HEK293 (cell line): ENCODE results near the gene DIS3L2.

Experiments used
- CTCF ChIA-PET: fragments of 350-600 bp; formaldehyde crosslinking; extraction: SDS; loops from one replicate; lab custom pipeline; 2021; ENCODE audit warnings: antibody characterized with exemption; lab: Yijun Ruan, JAX
- POLR2A ChIA-PET: fragments of 300-600 bp; formaldehyde crosslinking; extraction: SDS; loops from one replicate; lab custom pipeline; 2020; ENCODE audit warnings: antibody characterized with exemption, inconsistent platforms; lab: Yijun Ruan, JAX
- H3K27ac ChIP-seq: fragments of 200-500 bp; sonication (Bioruptor generic); 2 replicates; pipeline ENCODE4 v1.5.1; 2014; ENCODE audit warnings: low read depth, low read length, control low read depth, inconsistent platforms; ENCODE audit errors: extremely low read depth
- H3K36me3 ChIP-seq, 2 experiments: fragments of 200-500 bp in 1 of 2; sonication (Bioruptor generic) in 1 of 2; 1 replicate in 1 of 2; 2 replicates in 1 of 2; pipeline ENCODE4 v1.5.1; 2014 to 2017; ENCODE audit warnings: inconsistent platforms in 2 of 2, low read length in 2 of 2; ENCODE audit not compliant: control insufficient read depth in 2 of 2, insufficient read depth in 1 of 2
- H3K4me1 ChIP-seq: fragments of 200-500 bp; sonication (Bioruptor generic); 2 replicates; pipeline ENCODE4 v1.5.1; 2014; ENCODE audit warnings: mild to moderate bottlenecking, low read length, inconsistent platforms; ENCODE audit not compliant: control insufficient read depth, insufficient read depth
- H3K4me3 ChIP-seq: 2 replicates; pipeline ENCODE4 v1.5.1; 2011; ENCODE audit warnings: low read depth, mild to moderate bottlenecking, control low read depth, low read length, moderate library complexity
- H3K9me3 ChIP-seq: fragments of 200-500 bp; sonication (Bioruptor generic); 2 replicates; pipeline ENCODE4 v1.5.1; 2014; ENCODE audit warnings: low read depth, low read length, inconsistent platforms; ENCODE audit not compliant: control insufficient read depth, insufficient read depth
- GLIS1 ChIP-seq: fragments of 450-650 bp; formaldehyde crosslinking; IDR thresholded peaks from 2 replicates; pipeline ENCODE4 v1.5.1; 2016; ENCODE audit warnings: missing biosample characterization, missing genetic modification characterization
- GLIS2 ChIP-seq: fragments of 450-650 bp; formaldehyde crosslinking; IDR thresholded peaks from 2 replicates; pipeline ENCODE4 v1.5.1; 2016; ENCODE audit warnings: missing biosample characterization, missing genetic modification characterization
- MYNN ChIP-seq: fragments of 450-650 bp; formaldehyde crosslinking; IDR thresholded peaks from 2 replicates; pipeline ENCODE4 v1.5.1; 2016; ENCODE audit warnings: missing biosample characterization, missing genetic modification characterization, borderline replicate concordance
- MZF1 ChIP-seq: fragments of 450-650 bp; formaldehyde crosslinking; IDR thresholded peaks from 2 replicates; pipeline ENCODE4 v1.5.1; 2017; ENCODE audit warnings: missing biosample characterization, missing genetic modification characterization, borderline replicate concordance
- OSR2 ChIP-seq: fragments of 450-650 bp; formaldehyde crosslinking; IDR thresholded peaks from 2 replicates; pipeline ENCODE4 v1.5.1; 2016; ENCODE audit warnings: missing biosample characterization, missing genetic modification characterization
- TRIM28 ChIP-seq: IDR thresholded peaks from 2 replicates; pipeline ENCODE4 v1.6.1; 2011; ENCODE audit warnings: low read length, control low read depth, borderline replicate concordance
- ZFHX2 ChIP-seq: fragments of 450-650 bp; formaldehyde crosslinking; conservative IDR thresholded peaks from 2 replicates; pipeline ENCODE4 v1.5.1; 2016; ENCODE audit warnings: missing biosample characterization, missing genetic modification characterization
- ZIC2 ChIP-seq: fragments of 450-650 bp; formaldehyde crosslinking; IDR thresholded peaks from 2 replicates; pipeline ENCODE4 v1.5.1; 2016; ENCODE audit warnings: missing biosample characterization, missing genetic modification characterization
- ZNF121 ChIP-seq: fragments of 450-650 bp; formaldehyde crosslinking; IDR thresholded peaks from 2 replicates; pipeline ENCODE4 v1.5.1; 2016; ENCODE audit warnings: missing biosample characterization, missing genetic modification characterization
- ZNF155 ChIP-seq: fragments of 450-650 bp; formaldehyde crosslinking; IDR thresholded peaks from 2 replicates; pipeline ENCODE4 v1.5.1; 2016; ENCODE audit warnings: missing biosample characterization, missing genetic modification characterization
- ZNF2 ChIP-seq: fragments of 450-650 bp; formaldehyde crosslinking; IDR thresholded peaks from 2 replicates; pipeline ENCODE4 v1.5.1; 2016; ENCODE audit warnings: missing biosample characterization, missing genetic modification characterization
- ZNF214 ChIP-seq: fragments of 450-650 bp; formaldehyde crosslinking; IDR thresholded peaks from 2 replicates; pipeline ENCODE4 v1.5.1; 2017; ENCODE audit warnings: missing biosample characterization, mild to moderate bottlenecking, missing genetic modification characterization, borderline replicate concordance
- ZNF366 ChIP-seq: fragments of 450-650 bp; formaldehyde crosslinking; conservative IDR thresholded peaks from 2 replicates; pipeline ENCODE4 v1.5.1; 2016; ENCODE audit warnings: missing biosample characterization, missing genetic modification characterization
- ZNF514 ChIP-seq: fragments of 450-650 bp; formaldehyde crosslinking; IDR thresholded peaks from 2 replicates; pipeline ENCODE4 v1.5.1; 2016; ENCODE audit warnings: missing biosample characterization, missing genetic modification characterization
- ZNF530 ChIP-seq: fragments of 450-650 bp; formaldehyde crosslinking; IDR thresholded peaks from 2 replicates; pipeline ENCODE4 v1.5.1; 2016; ENCODE audit warnings: low read depth, missing biosample characterization, missing genetic modification characterization
- ZNF600 ChIP-seq: fragments of 450-650 bp; formaldehyde crosslinking; IDR thresholded peaks from 2 replicates; pipeline ENCODE4 v1.5.1; 2016; ENCODE audit warnings: missing biosample characterization, missing genetic modification characterization
- ZNF623 ChIP-seq: fragments of 450-650 bp; formaldehyde crosslinking; IDR thresholded peaks from 2 replicates; pipeline ENCODE4 v1.5.1; 2016; ENCODE audit warnings: missing biosample characterization, missing genetic modification characterization
- ZNF629 ChIP-seq: fragments of 450-650 bp; formaldehyde crosslinking; IDR thresholded peaks from 2 replicates; pipeline ENCODE4 v1.5.1; 2017; ENCODE audit warnings: missing biosample characterization, missing genetic modification characterization
- TF ChIP-seq, protein P1 (sequence below): fragments of 450-650 bp; formaldehyde crosslinking; IDR thresholded peaks from 2 replicates; pipeline ENCODE4 v1.5.1; 2016; ENCODE audit warnings: missing biosample characterization, missing genetic modification characterization
- TF ChIP-seq, protein P2 (sequence below): fragments of 450-650 bp; formaldehyde crosslinking; conservative IDR thresholded peaks from 2 replicates; pipeline ENCODE4 v1.5.1; 2016; ENCODE audit warnings: low read depth, missing biosample characterization, missing genetic modification characterization
- TF ChIP-seq, protein P3 (sequence below): fragments of 450-650 bp; formaldehyde crosslinking; IDR thresholded peaks from 2 replicates; pipeline ENCODE4 v1.5.1; 2016; ENCODE audit warnings: missing biosample characterization, missing genetic modification characterization
- TF ChIP-seq, protein P4 (sequence below): fragments of 450-650 bp; IDR thresholded peaks from 2 replicates; pipeline ENCODE4 v1.5.1; 2018; ENCODE audit warnings: missing biosample characterization, mild to moderate bottlenecking, missing genetic modification characterization
- TF ChIP-seq, protein P5 (sequence below): fragments of 450-650 bp; formaldehyde crosslinking; IDR thresholded peaks from 2 replicates; pipeline ENCODE4 v1.5.1; 2016; ENCODE audit warnings: missing biosample characterization, missing genetic modification characterization
- TF ChIP-seq, protein P6 (sequence below): sonication (generic); formaldehyde crosslinking; IDR thresholded peaks from 2 replicates; pipeline ENCODE4 v1.8.1; 2022; ENCODE audit warnings: mild to moderate bottlenecking, moderate library complexity, missing genetic modification reagents
- TF ChIP-seq, protein P7 (sequence below): fragments of 450-650 bp; formaldehyde crosslinking; IDR thresholded peaks from 2 replicates; pipeline ENCODE4 v1.5.1; 2017; ENCODE audit warnings: missing biosample characterization, missing genetic modification characterization

The DIS3L2 gene

DNA sequence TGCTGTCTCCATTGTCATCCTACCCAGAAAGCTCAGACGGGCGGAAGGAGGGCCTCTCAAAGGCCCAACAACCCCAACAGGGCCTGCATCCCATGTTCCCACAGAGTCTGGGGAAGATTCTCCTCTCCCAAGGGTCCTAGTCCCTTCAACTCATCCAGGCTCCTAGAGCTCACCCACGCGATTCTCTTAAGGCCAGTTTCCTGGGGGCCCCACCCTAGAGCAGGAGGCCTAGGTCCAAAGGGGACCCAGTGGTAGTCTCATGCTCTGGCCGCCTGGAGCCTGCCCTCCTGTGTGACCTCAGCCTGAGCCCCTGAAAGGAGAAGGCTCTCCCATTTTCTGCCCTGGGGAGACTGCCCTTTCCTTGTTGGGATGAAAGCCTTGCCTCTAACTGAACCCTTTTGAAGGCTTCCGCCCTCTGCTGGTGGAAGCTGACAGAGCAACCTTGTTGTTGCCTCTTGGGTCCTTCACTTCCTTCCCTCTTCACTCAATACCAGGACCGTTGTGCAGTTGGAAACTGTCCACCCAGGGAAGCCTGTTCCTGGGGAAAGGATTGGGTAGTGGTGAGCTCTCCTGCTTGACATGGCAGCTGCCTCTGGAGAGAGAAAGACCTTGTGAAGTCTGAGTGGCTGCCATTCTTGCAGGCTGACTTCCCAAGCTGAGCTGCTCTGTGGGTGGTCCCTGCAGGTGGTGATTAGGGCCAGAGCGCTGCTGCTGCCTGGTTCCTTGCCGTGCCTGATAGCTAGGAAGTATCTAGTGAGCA, 331.1 kb downstream of the DIS3L2 start:
- ChIA-PET CTCF (interaction anchor here (0.6 to 1.9 kb wide), 28 partner anchors 9 to 441 kb away, joined by 3 to 9 read pairs (median 4); partner anchors contain the start of gene NPPC), POLR2A (no interaction called here)
- H3K4me1 ChIP-seq: no peaks in the 10 kb centered on the region; the same call in 1 of the 2 replicates
- TF ChIP-seq ZNF530 (tag by site-specific recombination): no peak
- no peak for TF ChIP-seq ZNF629 (tag by site-specific recombination)
- TF ChIP-seq, protein P1, sequence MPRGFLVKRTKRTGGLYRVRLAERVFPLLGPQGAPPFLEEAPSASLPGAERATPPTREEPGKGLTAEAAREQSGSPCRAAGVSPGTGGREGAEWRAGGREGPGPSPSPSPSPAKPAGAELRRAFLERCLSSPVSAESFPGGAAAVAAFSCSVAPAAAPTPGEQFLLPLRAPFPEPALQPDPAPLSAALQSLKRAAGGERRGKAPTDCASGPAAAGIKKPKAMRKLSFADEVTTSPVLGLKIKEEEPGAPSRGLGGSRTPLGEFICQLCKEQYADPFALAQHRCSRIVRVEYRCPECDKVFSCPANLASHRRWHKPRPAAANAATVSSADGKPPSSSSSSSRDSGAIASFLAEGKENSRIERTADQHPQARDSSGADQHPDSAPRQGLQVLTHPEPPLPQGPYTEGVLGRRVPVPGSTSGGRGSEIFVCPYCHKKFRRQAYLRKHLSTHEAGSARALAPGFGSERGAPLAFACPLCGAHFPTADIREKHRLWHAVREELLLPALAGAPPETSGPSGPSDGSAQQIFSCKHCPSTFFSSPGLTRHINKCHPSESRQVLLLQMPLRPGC: no peak
- peak; percentile 56 for TF ChIP-seq GLIS1 (tag by site-specific recombination)
- no peak for TF ChIP-seq ZNF514 (tag by site-specific recombination)
- no peak for TF ChIP-seq ZNF155
- TF ChIP-seq, protein P2, sequence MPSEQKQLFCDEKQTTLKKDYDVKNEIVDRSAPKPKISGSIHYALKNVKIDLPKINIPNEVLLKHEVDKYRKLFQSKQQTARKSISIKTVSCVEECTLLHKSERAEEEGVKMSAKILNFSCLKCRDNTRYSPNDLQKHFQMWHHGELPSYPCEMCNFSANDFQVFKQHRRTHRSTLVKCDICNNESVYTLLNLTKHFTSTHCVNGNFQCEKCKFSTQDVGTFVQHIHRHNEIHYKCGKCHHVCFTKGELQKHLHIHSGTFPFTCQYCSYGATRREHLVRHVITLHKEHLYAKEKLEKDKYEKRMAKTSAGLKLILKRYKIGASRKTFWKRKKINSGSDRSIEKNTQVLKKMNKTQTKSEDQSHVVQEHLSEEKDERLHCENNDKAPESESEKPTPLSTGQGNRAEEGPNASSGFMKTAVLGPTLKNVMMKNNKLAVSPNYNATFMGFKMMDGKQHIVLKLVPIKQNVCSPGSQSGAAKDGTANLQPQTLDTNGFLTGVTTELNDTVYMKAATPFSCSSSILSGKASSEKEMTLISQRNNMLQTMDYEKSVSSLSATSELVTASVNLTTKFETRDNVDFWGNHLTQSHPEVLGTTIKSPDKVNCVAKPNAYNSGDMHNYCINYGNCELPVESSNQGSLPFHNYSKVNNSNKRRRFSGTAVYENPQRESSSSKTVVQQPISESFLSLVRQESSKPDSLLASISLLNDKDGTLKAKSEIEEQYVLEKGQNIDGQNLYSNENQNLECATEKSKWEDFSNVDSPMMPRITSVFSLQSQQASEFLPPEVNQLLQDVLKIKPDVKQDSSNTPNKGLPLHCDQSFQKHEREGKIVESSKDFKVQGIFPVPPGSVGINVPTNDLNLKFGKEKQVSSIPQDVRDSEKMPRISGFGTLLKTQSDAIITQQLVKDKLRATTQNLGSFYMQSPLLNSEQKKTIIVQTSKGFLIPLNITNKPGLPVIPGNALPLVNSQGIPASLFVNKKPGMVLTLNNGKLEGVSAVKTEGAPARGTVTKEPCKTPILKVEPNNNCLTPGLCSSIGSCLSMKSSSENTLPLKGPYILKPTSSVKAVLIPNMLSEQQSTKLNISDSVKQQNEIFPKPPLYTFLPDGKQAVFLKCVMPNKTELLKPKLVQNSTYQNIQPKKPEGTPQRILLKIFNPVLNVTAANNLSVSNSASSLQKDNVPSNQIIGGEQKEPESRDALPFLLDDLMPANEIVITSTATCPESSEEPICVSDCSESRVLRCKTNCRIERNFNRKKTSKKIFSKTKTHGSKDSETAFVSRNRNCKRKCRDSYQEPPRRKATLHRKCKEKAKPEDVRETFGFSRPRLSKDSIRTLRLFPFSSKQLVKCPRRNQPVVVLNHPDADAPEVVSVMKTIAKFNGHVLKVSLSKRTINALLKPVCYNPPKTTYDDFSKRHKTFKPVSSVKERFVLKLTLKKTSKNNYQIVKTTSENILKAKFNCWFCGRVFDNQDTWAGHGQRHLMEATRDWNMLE (tag by site-specific recombination): no peak
- TF ChIP-seq, protein P3, sequence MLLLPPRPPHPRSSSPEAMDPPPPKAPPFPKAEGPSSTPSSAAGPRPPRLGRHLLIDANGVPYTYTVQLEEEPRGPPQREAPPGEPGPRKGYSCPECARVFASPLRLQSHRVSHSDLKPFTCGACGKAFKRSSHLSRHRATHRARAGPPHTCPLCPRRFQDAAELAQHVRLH (tag by site-specific recombination): no peak
- no peak for TF ChIP-seq OSR2 (tag by site-specific recombination)
- no peak for TF ChIP-seq ZNF214
- TF ChIP-seq, protein P4, sequence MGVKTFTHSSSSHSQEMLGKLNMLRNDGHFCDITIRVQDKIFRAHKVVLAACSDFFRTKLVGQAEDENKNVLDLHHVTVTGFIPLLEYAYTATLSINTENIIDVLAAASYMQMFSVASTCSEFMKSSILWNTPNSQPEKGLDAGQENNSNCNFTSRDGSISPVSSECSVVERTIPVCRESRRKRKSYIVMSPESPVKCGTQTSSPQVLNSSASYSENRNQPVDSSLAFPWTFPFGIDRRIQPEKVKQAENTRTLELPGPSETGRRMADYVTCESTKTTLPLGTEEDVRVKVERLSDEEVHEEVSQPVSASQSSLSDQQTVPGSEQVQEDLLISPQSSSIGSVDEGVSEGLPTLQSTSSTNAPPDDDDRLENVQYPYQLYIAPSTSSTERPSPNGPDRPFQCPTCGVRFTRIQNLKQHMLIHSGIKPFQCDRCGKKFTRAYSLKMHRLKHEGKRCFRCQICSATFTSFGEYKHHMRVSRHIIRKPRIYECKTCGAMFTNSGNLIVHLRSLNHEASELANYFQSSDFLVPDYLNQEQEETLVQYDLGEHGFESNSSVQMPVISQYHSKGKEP: no peak
- no peak for TF ChIP-seq ZNF366 (tag by site-specific recombination)
- TF ChIP-seq ZIC2 (tag by site-specific recombination): peak; percentile 72
- TF ChIP-seq, protein P5, sequence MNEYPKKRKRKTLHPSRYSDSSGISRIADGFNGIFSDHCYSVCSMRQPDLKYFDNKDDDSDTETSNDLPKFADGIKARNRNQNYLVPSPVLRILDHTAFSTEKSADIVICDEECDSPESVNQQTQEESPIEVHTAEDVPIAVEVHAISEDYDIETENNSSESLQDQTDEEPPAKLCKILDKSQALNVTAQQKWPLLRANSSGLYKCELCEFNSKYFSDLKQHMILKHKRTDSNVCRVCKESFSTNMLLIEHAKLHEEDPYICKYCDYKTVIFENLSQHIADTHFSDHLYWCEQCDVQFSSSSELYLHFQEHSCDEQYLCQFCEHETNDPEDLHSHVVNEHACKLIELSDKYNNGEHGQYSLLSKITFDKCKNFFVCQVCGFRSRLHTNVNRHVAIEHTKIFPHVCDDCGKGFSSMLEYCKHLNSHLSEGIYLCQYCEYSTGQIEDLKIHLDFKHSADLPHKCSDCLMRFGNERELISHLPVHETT: no peak
- TF ChIP-seq GLIS2 (tag by site-specific recombination): no peak
- TF ChIP-seq TRIM28: peak; percentile 86; the same call in 1 of the 2 replicates
- TF ChIP-seq MYNN: no peak
- TF ChIP-seq, protein P6, sequence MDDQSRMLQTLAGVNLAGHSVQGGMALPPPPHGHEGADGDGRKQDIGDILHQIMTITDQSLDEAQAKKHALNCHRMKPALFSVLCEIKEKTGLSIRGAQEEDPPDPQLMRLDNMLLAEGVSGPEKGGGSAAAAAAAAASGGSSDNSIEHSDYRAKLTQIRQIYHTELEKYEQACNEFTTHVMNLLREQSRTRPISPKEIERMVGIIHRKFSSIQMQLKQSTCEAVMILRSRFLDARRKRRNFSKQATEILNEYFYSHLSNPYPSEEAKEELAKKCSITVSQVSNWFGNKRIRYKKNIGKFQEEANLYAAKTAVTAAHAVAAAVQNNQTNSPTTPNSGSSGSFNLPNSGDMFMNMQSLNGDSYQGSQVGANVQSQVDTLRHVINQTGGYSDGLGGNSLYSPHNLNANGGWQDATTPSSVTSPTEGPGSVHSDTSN (CRISPR knock-in tag): no peak
- TF ChIP-seq, protein P7, sequence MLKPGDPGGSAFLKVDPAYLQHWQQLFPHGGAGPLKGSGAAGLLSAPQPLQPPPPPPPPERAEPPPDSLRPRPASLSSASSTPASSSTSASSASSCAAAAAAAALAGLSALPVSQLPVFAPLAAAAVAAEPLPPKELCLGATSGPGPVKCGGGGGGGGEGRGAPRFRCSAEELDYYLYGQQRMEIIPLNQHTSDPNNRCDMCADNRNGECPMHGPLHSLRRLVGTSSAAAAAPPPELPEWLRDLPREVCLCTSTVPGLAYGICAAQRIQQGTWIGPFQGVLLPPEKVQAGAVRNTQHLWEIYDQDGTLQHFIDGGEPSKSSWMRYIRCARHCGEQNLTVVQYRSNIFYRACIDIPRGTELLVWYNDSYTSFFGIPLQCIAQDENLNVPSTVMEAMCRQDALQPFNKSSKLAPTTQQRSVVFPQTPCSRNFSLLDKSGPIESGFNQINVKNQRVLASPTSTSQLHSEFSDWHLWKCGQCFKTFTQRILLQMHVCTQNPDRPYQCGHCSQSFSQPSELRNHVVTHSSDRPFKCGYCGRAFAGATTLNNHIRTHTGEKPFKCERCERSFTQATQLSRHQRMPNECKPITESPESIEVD (tag by site-specific recombination): no peak
- no peak for TF ChIP-seq MZF1 (tag by site-specific recombination)
- no peak for TF ChIP-seq ZNF623 (tag by site-specific recombination)
- no peak for TF ChIP-seq ZNF600
- TF ChIP-seq ZNF121 (tag by site-specific recombination): no peak
- no peak for TF ChIP-seq ZFHX2 (tag by site-specific recombination)
- TF ChIP-seq ZNF2: no peak

More for the DNA sequence above, 331.1 kb downstream of the DIS3L2 start:
- Histone ChIP-seq H3K27ac (no peak overlapping the region), H3K4me3 (no peak overlapping the region), H3K36me3 (no peaks in the 10 kb centered on the region), H3K9me3 (no peaks in the 10 kb centered on the region)
